CD8-positive, alpha-beta memory T cell (primary cell): ENCODE data around the gene ZNF225. TPM values are rescaled to one million over a fixed set of nuclear protein-coding genes. Genes with fewer than 3 reads are reported as not detected.
"Not testable (repeated sequence)": the region's sequence is repeated elsewhere in the genome, so short reads cannot be mapped to it uniquely, and the experiment has no call there.

Experiments used
- CTCF ChIA-PET: fragments of 350-600 bp; sonication (Branson Sonifier 250); formaldehyde crosslinking; loops from one replicate; lab custom pipeline; 2021; ENCODE audit warnings: antibody characterized with exemption; lab: Charles Lee
- POLR2A ChIA-PET: fragments of 350-600 bp; sonication (Branson Sonifier 250); formaldehyde crosslinking; loops from one replicate; lab custom pipeline; 2021; ENCODE audit warnings: antibody characterized with exemption; lab: Charles Lee
- DNase-seq, 5 donors: peaks; one replicate each; pipeline versions ENCODE4 v3.0.0 to v3.0.0-alpha.2; 2020 to 2022; ENCODE audit warnings: mixed read lengths in 1 of 5
- H3K27ac ChIP-seq: one replicate; pipeline ENCODE4 v1.7.0; 2013; ENCODE audit warnings: low read depth, mild to moderate bottlenecking, low read length, moderate library complexity
- H3K27me3 ChIP-seq: 2 replicates; pipeline ENCODE4 v1.7.0; 2013; ENCODE audit warnings: low read length, mild to moderate bottlenecking; ENCODE audit not compliant: insufficient read depth, poor library complexity, severe bottlenecking
- H3K36me3 ChIP-seq: 2 replicates; pipeline ENCODE4 v1.7.0; 2013; ENCODE audit warnings: mild to moderate bottlenecking, low read length, moderate library complexity; ENCODE audit not compliant: insufficient read depth
- H3K4me1 ChIP-seq: 2 replicates; pipeline ENCODE4 v1.7.0; 2013; ENCODE audit warnings: mild to moderate bottlenecking, low read length, moderate library complexity; ENCODE audit not compliant: insufficient read depth
- H3K4me3 ChIP-seq: 2 replicates; pipeline ENCODE4 v1.7.0; 2013; ENCODE audit warnings: mild to moderate bottlenecking, low read length
- H3K9me3 ChIP-seq: 2 replicates; pipeline ENCODE4 v1.7.0; 2013; ENCODE audit warnings: mild to moderate bottlenecking, low read length
- H3K27ac Mint-ChIP-seq, 8 donors: one replicate each; pipeline ENCODE4 v1.8.0; 2020 to 2021; ENCODE audit warnings: mixed read lengths in 8 of 8, mild to moderate bottlenecking in 6 of 8, inconsistent platforms in 3 of 8, moderate library complexity in 3 of 8
- H3K27me3 Mint-ChIP-seq, 2 donors: one replicate each; pipeline ENCODE4 v1.8.0; 2020 to 2021; ENCODE audit warnings: mixed read lengths in 2 of 2, mild to moderate bottlenecking in 1 of 2, moderate library complexity in 1 of 2
- H3K36me3 Mint-ChIP-seq, 3 donors: one replicate each; pipeline ENCODE4 v1.8.0; 2020 to 2021; ENCODE audit warnings: mixed read lengths in 3 of 3, inconsistent platforms in 1 of 3, mild to moderate bottlenecking in 1 of 3
- H3K4me1 Mint-ChIP-seq, 3 donors: one replicate each; pipeline ENCODE4 v1.8.0; 2020 to 2021; ENCODE audit warnings: mixed read lengths in 3 of 3, inconsistent platforms in 1 of 3, mild to moderate bottlenecking in 1 of 3
- H3K4me3 Mint-ChIP-seq, 7 donors: one replicate each; pipeline ENCODE4 v1.8.0; 2020 to 2021; ENCODE audit warnings: mixed read lengths in 7 of 7, mild to moderate bottlenecking in 6 of 7, moderate library complexity in 4 of 7, inconsistent platforms in 2 of 7
- H3K9me3 Mint-ChIP-seq, 5 donors: one replicate each; pipeline ENCODE4 v1.8.0; 2020 to 2022; ENCODE audit warnings: mixed read lengths in 5 of 5, mild to moderate bottlenecking in 3 of 5, moderate library complexity in 2 of 5, inconsistent platforms in 1 of 5
- polyA plus RNA-seq: library from polyadenylated mRNA; unstranded; fragments of 300-500 nt; fragmentation: Illumina TruSeq; gene quantifications from one replicate; pipeline ENCODE4 v1.2.3, GENCODE V29; 2021
- total RNA-seq, 2 experiments: library from RNA; stranded (reverse); gene quantifications; one replicate each; pipeline ENCODE4 v1.2.3, GENCODE V29; 2021

ZNF225 gene
- total and polyA plus RNA-seq, 3 experiments from 2014 or later = 3.3 to 3.6 (median 3.5) TPM

DNA sequence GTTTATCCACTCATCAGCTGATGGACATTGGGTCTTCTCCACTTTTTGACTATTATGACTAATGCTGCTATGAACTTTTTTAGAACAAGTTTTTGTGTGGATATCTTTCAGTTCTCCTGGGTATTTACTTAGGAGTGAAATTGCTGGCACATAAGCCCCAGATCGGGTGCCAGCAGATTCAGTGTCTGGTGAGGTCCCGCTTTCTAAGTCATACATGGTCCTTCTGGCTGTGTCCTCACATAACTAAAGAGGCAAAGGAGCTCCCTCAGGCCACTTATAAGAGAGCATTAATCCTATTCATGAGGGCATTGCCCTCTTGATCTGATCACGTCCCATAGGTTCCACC is 51.1 kb downstream of the ZNF225 start:
- H3K4me3 Mint-ChIP-seq = peak overlapping the region; percentile 95 to 100 (median 99)
- peak overlapping the region; percentile 59 for H3K27ac ChIP-seq
- peaks cover 21 to 44% (median 43%) of the 10 kb centered on the region in 3 donors for H3K36me3 Mint-ChIP-seq
- H3K36me3 ChIP-seq = peaks cover 22% of the 10 kb centered on the region
- ChIA-PET CTCF (interaction anchor here (1.4 kb wide), 1 partner anchor 49 kb away, joined by 3 read pairs; no protein-coding TSS in a partner anchor), POLR2A (interaction anchor here (1.4 to 2.0 kb wide), 3 partner anchors 43 to 69 kb away, joined by 3 to 8 read pairs (median 6); partner anchors contain the start of gene ZNF227)
- peak overlapping the region in 7 of 8 donors; percentile 87 to 99 (median 99) for H3K27ac Mint-ChIP-seq
- H3K27me3 Mint-ChIP-seq = no peaks in the 10 kb centered on the region
- H3K9me3 Mint-ChIP-seq = peaks cover 34 to 82% (median 55%) of the 10 kb centered on the region in 5 donors
- H3K27me3 ChIP-seq = no peaks in the 10 kb centered on the region
- H3K4me1 ChIP-seq = peaks cover 16% of the 10 kb centered on the region
- peaks cover 33 to 43% (median 42%) of the 10 kb centered on the region in 3 donors for H3K4me1 Mint-ChIP-seq
- DNase-seq = no peak
- H3K4me3 ChIP-seq = peak overlapping the region; percentile 74
- H3K9me3 ChIP-seq = peaks cover 7% of the 10 kb centered on the region

DNA sequence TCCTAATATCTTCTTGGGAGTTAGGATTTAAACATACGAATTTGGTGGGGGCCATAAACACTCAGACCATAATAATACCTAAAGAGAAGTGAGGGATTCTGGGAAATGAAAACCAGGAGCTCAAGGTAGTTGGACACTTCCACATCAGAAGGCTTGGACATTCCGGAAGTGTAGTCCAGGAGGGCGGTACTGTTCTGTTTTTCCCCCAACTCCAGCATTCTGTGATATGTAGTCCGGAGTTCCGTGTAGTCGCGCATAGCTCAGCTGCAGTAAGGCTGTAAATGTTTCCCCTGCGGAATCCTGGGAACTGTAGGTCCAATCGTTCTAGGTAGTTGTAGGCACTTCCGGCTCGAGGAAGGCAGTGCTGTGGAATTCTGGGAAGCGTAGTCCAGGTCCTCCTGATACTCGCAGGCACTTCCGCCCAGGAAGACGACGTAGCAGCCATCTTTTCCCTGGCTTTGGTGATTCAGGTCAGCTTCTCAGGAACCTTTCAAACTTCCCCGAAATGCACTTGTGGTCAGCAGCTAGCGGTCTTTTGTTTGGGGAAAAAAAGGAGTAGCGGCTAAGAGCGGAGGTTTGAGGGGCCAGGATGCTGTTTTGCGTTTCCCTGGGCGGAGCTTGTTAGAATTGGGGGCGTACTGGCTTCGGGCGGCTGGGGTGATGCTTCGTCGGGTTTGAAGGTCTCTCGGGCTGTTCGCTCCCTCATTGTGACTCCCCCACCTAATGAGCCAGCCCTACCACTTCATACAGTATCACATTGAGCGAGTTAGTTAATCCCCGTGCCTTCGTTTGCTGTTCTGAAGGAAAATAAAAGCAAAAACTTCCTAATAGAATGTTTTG is 51.7 kb downstream of the ZNF225 start, which contains the start of gene ZNF226:
Gene ZNF226, plus strand, starts transcription at position 428 of the 840 bp plus-strand sequence. CDS start 4,981 bp downstream, outside the sequence.
- DNase-seq = peak; percentile 64 to 85 (median 80)
- Histone ChIP-seq H3K4me1 (peaks cover 16% of the 10 kb centered on the region), H3K27ac (peak within 1 kb of the TSS; percentile 59), H3K36me3 (peaks cover 28% of the 10 kb centered on the region), H3K4me3 (peak within 1 kb of the TSS; percentile 74), H3K27me3 (no peaks in the 10 kb centered on the region), H3K9me3 (peaks cover 12% of the 10 kb centered on the region)
- ChIA-PET POLR2A (interaction anchor here (1.3 to 2.0 kb wide), 4 partner anchors 42 to 140 kb away, joined by 3 to 8 read pairs (median 4); partner anchors contain the start of genes ZNF227 and ZNF235), CTCF (interaction anchor here (1.0 to 1.4 kb wide), 2 partner anchors 42 to 48 kb away, joined by 3 read pairs; no protein-coding TSS in a partner anchor)
- peaks cover 36 to 82% (median 58%) of the 10 kb centered on the region in 5 donors for H3K9me3 Mint-ChIP-seq
- H3K4me3 Mint-ChIP-seq = peak within 1 kb of the TSS; percentile 95 to 100 (median 99)
- peaks cover 33 to 43% (median 42%) of the 10 kb centered on the region in 3 donors for H3K4me1 Mint-ChIP-seq
- H3K36me3 Mint-ChIP-seq = peaks cover 27 to 50% (median 49%) of the 10 kb centered on the region in 3 donors
- no peaks in the 10 kb centered on the region for H3K27me3 Mint-ChIP-seq
- H3K27ac Mint-ChIP-seq = peak within 1 kb of the TSS; percentile 87 to 99 (median 99)

DNA sequence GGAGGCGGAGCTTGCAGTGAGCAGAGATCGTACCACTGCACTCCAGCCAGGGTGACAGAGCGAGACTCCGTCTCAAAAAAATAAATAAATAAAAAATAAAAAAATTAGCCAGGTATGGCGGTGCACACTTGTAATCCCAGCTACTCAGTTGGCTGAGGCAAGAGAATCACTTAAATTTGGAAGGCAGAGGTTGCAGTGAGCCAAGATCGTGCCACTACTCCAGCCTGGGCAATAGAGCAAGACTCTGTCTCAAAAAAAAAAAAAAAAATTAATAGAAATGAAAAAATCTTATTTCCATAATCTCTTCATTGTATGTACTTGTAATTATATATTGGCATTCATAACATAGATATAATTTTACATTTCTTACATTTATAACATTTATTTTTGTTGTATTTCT is 57.5 kb downstream of the ZNF225 start:
- H3K27ac ChIP-seq, H3K27me3 Mint-ChIP-seq, CTCF ChIA-PET, DNase-seq, POLR2A ChIA-PET, H3K4me3 ChIP-seq, H3K4me3 Mint-ChIP-seq, H3K27ac Mint-ChIP-seq, H3K27me3 ChIP-seq, H3K4me1 ChIP-seq: not testable (repeated sequence)
- H3K36me3 Mint-ChIP-seq = peaks cover 73 to 88% (median 86%) of the 10 kb centered on the region in 3 donors
- H3K36me3 ChIP-seq = peaks cover 79% of the 10 kb centered on the region
- peaks cover 48% of the 10 kb centered on the region for H3K9me3 ChIP-seq
- peaks cover 19 to 27% (median 26%) of the 10 kb centered on the region in 3 donors for H3K4me1 Mint-ChIP-seq
- peaks cover 39 to 81% (median 75%) of the 10 kb centered on the region in 5 donors for H3K9me3 Mint-ChIP-seq

DNA sequence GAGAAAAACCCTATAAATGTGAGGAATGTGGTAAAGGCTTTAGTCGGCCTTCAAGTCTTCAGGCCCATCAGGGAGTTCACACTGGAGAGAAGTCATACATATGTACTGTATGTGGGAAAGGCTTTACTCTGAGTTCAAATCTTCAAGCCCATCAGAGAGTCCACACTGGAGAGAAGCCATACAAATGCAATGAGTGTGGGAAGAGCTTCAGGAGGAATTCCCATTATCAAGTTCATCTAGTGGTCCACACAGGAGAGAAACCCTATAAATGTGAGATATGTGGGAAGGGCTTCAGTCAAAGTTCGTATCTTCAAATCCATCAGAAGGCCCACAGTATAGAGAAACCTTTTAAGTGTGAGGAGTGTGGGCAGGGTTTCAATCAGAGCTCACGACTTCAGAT is 63.4 kb downstream of the ZNF225 start:
- Mint-ChIP-seq H3K27me3 (no peaks in the 10 kb centered on the region), H3K9me3 (peaks cover 65 to 96% (median 94%) of the 10 kb centered on the region in 5 donors), H3K4me3 (no peak overlapping the region), H3K36me3 (peaks cover 49 to 71% (median 66%) of the 10 kb centered on the region in 3 donors), H3K4me1 (no peaks in the 10 kb centered on the region), H3K27ac (no peak overlapping the region)
- no peaks in the 10 kb centered on the region for H3K27me3 ChIP-seq
- ChIA-PET POLR2A (no interaction called here), CTCF (no interaction called here)
- peaks cover 54% of the 10 kb centered on the region for H3K36me3 ChIP-seq
- no peak for DNase-seq
- no peaks in the 10 kb centered on the region for H3K4me1 ChIP-seq
- H3K4me3 ChIP-seq = no peak overlapping the region
- peaks cover 72% of the 10 kb centered on the region for H3K9me3 ChIP-seq
- no peak overlapping the region for H3K27ac ChIP-seq

DNA sequence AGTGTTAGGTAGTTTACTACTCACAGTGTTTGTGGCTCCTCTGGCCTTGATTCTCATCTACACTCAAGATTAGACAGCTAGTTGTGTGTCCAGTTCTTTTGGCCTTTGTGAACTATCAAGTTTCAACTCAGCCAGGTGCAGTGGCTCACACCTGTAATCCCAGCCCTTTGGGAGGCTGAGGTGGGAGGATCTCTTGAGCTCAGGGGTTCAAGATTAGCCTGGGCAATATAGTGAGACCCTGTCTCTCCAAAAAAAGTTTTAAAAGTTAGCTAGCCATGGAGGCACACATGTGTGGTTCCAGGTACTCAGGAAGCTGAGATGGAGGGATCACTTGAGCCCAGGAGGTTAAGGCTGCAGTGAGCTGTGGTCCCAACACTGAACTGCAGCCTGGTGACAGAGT is 67.8 kb downstream of the ZNF225 start:
- H3K4me1 ChIP-seq = no peaks in the 10 kb centered on the region
- Mint-ChIP-seq H3K27ac (no peak overlapping the region), H3K27me3 (no peaks in the 10 kb centered on the region), H3K9me3 (peaks cover 66 to 94% (median 82%) of the 10 kb centered on the region in 5 donors), H3K4me3 (no peak overlapping the region), H3K4me1 (no peaks in the 10 kb centered on the region), H3K36me3 (peaks cover 8 to 43% (median 23%) of the 10 kb centered on the region in 3 donors)
- H3K27ac ChIP-seq = no peak overlapping the region
- H3K4me3 ChIP-seq = no peak overlapping the region
- DNase-seq = no peak
- CTCF ChIA-PET = no interaction called here
- peaks cover 10% of the 10 kb centered on the region for H3K36me3 ChIP-seq
- H3K27me3 ChIP-seq = no peaks in the 10 kb centered on the region
- POLR2A ChIA-PET = interaction anchor here (1.4 kb wide), 1 partner anchor 13 kb away, joined by 4 read pairs; no protein-coding TSS in a partner anchor
- H3K9me3 ChIP-seq = peaks cover 58% of the 10 kb centered on the region

DNA sequence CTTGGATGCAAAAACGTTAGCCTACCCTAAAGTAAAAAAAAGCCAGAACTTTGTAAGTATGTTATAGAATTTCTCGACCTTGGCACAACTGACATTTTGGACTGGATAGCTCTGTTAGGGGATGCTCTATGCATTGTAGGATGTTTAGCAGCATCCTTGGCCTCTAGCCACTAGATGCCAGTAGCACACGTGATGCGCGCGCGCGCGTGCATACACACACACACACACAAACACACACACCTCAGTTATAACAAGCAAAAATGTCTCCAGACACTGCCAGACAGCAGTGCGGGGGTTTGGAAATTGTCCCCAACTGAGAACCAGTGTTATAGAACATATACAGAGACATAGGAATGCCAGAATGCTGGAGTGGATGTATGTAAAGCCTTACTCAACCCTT is 68.9 kb downstream of the ZNF225 start:
- Mint-ChIP-seq H3K27me3 (no peaks in the 10 kb centered on the region), H3K4me3 (no peak overlapping the region), H3K36me3 (peaks cover 0 to 31% (median 14%) of the 10 kb centered on the region in 3 donors), H3K9me3 (peaks cover 64 to 94% (median 81%) of the 10 kb centered on the region in 5 donors), H3K27ac (no peak overlapping the region), H3K4me1 (no peaks in the 10 kb centered on the region)
- ChIA-PET POLR2A (no interaction called here), CTCF (no interaction called here)
- Histone ChIP-seq H3K27ac (no peak overlapping the region), H3K4me3 (no peak overlapping the region), H3K4me1 (no peaks in the 10 kb centered on the region), H3K36me3 (no peaks in the 10 kb centered on the region), H3K27me3 (no peaks in the 10 kb centered on the region), H3K9me3 (peaks cover 47% of the 10 kb centered on the region)
- DNase-seq = no peak
